Thyroid gland (tissue), 4 donors: Measurements from ENCODE around the gene C6orf47.

Experiments used
- POLR2A ChIP-seq, 2 donors: fragments of 450-650 bp; IDR thresholded peaks; one replicate each; pipeline ENCODE4 v1.6.1; 2017; ENCODE audit warnings: antibody characterized with exemption in 2 of 2, mild to moderate bottlenecking in 2 of 2, moderate library complexity in 1 of 2
- TF ChIP-seq, protein P1 (sequence below), 6 experiments: fragments of 200-600 bp in 3 of 6; fragments of 450-650 bp in 3 of 6; sonication (generic) in 3 of 6; IDR thresholded peaks; one replicate each; pipeline ENCODE4 v1.5.1; 2016 to 2019; ENCODE audit warnings: antibody characterized with exemption in 6 of 6, mild to moderate bottlenecking in 2 of 6, inconsistent platforms in 1 of 6, moderate library complexity in 1 of 6

DNA sequence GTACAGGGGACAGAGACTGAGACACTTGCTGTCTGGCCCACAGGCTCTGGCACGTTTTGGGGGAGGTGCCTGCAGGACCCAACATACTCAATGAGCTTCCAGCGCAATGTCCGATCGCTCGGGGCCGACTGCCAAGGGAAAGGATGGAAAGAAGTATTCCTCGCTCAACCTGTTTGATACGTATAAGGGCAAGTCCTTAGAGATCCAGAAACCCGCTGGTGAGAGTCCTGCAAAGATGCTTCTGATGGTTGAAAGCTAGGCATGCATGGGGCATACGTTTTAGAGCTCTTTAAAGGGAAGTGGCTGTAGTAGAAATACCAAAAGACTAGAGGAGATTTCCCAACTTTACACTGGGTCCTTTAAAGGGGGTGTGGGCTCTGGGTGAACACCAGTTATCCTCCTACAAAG, 37.9 kb downstream of the C6orf47 start:
- TF ChIP-seq POLR2A (IDR thresholded peaks at IDR 0.05), result no peak
- TF ChIP-seq, protein P1, sequence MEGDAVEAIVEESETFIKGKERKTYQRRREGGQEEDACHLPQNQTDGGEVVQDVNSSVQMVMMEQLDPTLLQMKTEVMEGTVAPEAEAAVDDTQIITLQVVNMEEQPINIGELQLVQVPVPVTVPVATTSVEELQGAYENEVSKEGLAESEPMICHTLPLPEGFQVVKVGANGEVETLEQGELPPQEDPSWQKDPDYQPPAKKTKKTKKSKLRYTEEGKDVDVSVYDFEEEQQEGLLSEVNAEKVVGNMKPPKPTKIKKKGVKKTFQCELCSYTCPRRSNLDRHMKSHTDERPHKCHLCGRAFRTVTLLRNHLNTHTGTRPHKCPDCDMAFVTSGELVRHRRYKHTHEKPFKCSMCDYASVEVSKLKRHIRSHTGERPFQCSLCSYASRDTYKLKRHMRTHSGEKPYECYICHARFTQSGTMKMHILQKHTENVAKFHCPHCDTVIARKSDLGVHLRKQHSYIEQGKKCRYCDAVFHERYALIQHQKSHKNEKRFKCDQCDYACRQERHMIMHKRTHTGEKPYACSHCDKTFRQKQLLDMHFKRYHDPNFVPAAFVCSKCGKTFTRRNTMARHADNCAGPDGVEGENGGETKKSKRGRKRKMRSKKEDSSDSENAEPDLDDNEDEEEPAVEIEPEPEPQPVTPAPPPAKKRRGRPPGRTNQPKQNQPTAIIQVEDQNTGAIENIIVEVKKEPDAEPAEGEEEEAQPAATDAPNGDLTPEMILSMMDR (IDR thresholded peaks at IDR 0.05), result no peak
